ENCODE data around the gene FLYWCH1. TPM values are rescaled to one million over a fixed set of nuclear protein-coding genes. Genes with fewer than 3 reads are reported as not detected.
"Not testable (repeated sequence)": the region's sequence is repeated elsewhere in the genome, so short reads cannot be mapped to it uniquely, and the experiment has no call there.

Gene FLYWCH1
- total and polyA plus RNA-seq, 2 donors (not counting 1 experiment from before 2014, with no cell fraction given): 78.3 to 120 TPM

- ChIA-PET CTCF (interaction anchor here (0.6 to 1.1 kb wide), 4 partner anchors 13 to 154 kb away, joined by 3 to 4 read pairs (median 3); no protein-coding TSS in a partner anchor), POLR2A (no interaction called here)
- Histone ChIP-seq H3K9me3 (ENCODE audit: control extremely low read depth in 1 of 3, control insufficient read depth in 2 of 3, insufficient read depth in 1 of 3, low read length in 2 of 3) (no peaks in the 10 kb centered on the region), H3K27ac (ENCODE audit: low read length in 2 of 2) (no peak overlapping the region), H3K79me2 (ENCODE audit: control insufficient read depth, insufficient read depth, low read length) (no peaks in the 10 kb centered on the region), H3K4me1 (ENCODE audit: control insufficient read depth in 2 of 2, insufficient read depth in 2 of 2, low read length in 2 of 2) (peaks cover 0 to 5% of the 10 kb centered on the region in 2 donors), H3K4me2 (replicated peaks; ENCODE audit: low read depth, low read length, poor library complexity, severe bottlenecking) (no peak overlapping the region), H4K20me1 (ENCODE audit: control insufficient read depth, insufficient read depth, low read length, poor library complexity, severe bottlenecking) (no peaks in the 10 kb centered on the region), H3K4me3 (ENCODE audit: control extremely low read depth in 1 of 5, extremely low read depth in 1 of 5, insufficient read depth in 1 of 5, low read depth in 2 of 5, low read length in 4 of 5) (no peak overlapping the region), H3K36me3 (replicated peaks in 1 of 2; ENCODE audit: control extremely low read depth in 1 of 2, control insufficient read depth in 1 of 2, extremely low read depth in 1 of 2, insufficient read depth in 2 of 2, low read length in 1 of 2) (peaks cover 0 to 33% of the 10 kb centered on the region in 2 experiments), H3K9ac (ENCODE audit: low read length) (no peak overlapping the region), H2AFZ (ENCODE audit: insufficient read depth, low read depth, low read length, poor library complexity, severe bottlenecking) (no peak overlapping the region), H3K27me3 (replicated peaks in 1 of 4; ENCODE audit: control extremely low read depth in 1 of 4, control insufficient read depth in 3 of 4, insufficient read depth in 4 of 4, low read length in 3 of 4) (no peaks in the 10 kb centered on the region)
- no peak for ATAC-seq (ENCODE audit: low read depth)
- no peaks in the 10 kb centered on the region for H3K4me1 Mint-ChIP-seq
- no peak overlapping the region for H3K4me3 Mint-ChIP-seq
- no peaks in the 10 kb centered on the region for H3K27me3 Mint-ChIP-seq
- DNase-seq: no peak
- H3K27ac Mint-ChIP-seq: no peak overlapping the region
- 100% methylated on average over 2 of the region's 2 CpGs for WGBS (ENCODE audit: insufficient coverage)
- TF ChIP-seq CTCF (IDR thresholded peaks at IDR 0.05) (no peak), EZH2 (IDR thresholded peaks at IDR 0.05; ENCODE audit: borderline replicate concordance, insufficient read depth, low read depth, low read length, poor library complexity, severe bottlenecking) (no peak)
- no peaks in the 10 kb centered on the region for H3K9me3 Mint-ChIP-seq (ENCODE audit: insufficient read depth)
- intact Hi-C loops (cut with micrococcal nuclease): no loop called here
Observed at GRCh38 chr16:2939968-2940367, 28.2 kb downstream of the FLYWCH1 start.

- no peak for DNase-seq
- intact Hi-C loops (cut with micrococcal nuclease): no loop called here
- Histone ChIP-seq H3K4me2 (replicated peaks; ENCODE audit: low read depth, low read length, poor library complexity, severe bottlenecking) (no peak overlapping the region), H3K4me3 (ENCODE audit: control extremely low read depth in 1 of 5, extremely low read depth in 1 of 5, insufficient read depth in 1 of 5, low read depth in 2 of 5, low read length in 4 of 5) (no peak overlapping the region), H2AFZ (ENCODE audit: insufficient read depth, low read depth, low read length, poor library complexity, severe bottlenecking) (no peak overlapping the region), H4K20me1 (ENCODE audit: control insufficient read depth, insufficient read depth, low read length, poor library complexity, severe bottlenecking) (no peaks in the 10 kb centered on the region), H3K4me1 (ENCODE audit: control insufficient read depth in 2 of 2, insufficient read depth in 2 of 2, low read length in 2 of 2) (peaks cover 0 to 5% of the 10 kb centered on the region in 2 donors), H3K36me3 (replicated peaks in 1 of 2; ENCODE audit: control extremely low read depth in 1 of 2, control insufficient read depth in 1 of 2, extremely low read depth in 1 of 2, insufficient read depth in 2 of 2, low read length in 1 of 2) (peaks cover 0 to 28% of the 10 kb centered on the region in 2 experiments), H3K27me3 (replicated peaks in 1 of 4; ENCODE audit: control extremely low read depth in 1 of 4, control insufficient read depth in 3 of 4, insufficient read depth in 4 of 4, low read length in 3 of 4) (no peaks in the 10 kb centered on the region), H3K9ac (ENCODE audit: low read length) (no peak overlapping the region), H3K27ac (ENCODE audit: low read length in 2 of 2) (no peak overlapping the region), H3K9me3 (ENCODE audit: control extremely low read depth in 1 of 3, control insufficient read depth in 2 of 3, insufficient read depth in 1 of 3, low read length in 2 of 3) (no peaks in the 10 kb centered on the region), H3K79me2 (ENCODE audit: control insufficient read depth, insufficient read depth, low read length) (no peaks in the 10 kb centered on the region)
- H3K27me3 Mint-ChIP-seq: no peaks in the 10 kb centered on the region
- ChIA-PET CTCF (no interaction called here), POLR2A (no interaction called here)
- 92% methylated on average over 2 of the region's 4 CpGs for WGBS (ENCODE audit: insufficient coverage)
- ATAC-seq (ENCODE audit: low read depth): no peak
- no peaks in the 10 kb centered on the region for H3K9me3 Mint-ChIP-seq (ENCODE audit: insufficient read depth)
- no peak overlapping the region for H3K4me3 Mint-ChIP-seq
- no peaks in the 10 kb centered on the region for H3K4me1 Mint-ChIP-seq
- TF ChIP-seq CTCF (IDR thresholded peaks at IDR 0.05) (no peak), EZH2 (IDR thresholded peaks at IDR 0.05; ENCODE audit: borderline replicate concordance, insufficient read depth, low read depth, low read length, poor library complexity, severe bottlenecking) (no peak)
- H3K27ac Mint-ChIP-seq: no peak overlapping the region
Observed at GRCh38 chr16:2942045-2942444, 30.3 kb downstream of the FLYWCH1 start.

GRCh38 chr16:2943716-2944115, 32.0 kb downstream of the FLYWCH1 start:
- CTCF ChIA-PET: interaction anchor here (0.6 to 2.6 kb wide), 2 partner anchors 17 to 26 kb away, joined by 3 to 9 read pairs; no protein-coding TSS in a partner anchor
- POLR2A ChIA-PET; intact Hi-C loops (cut with micrococcal nuclease); H3K79me2 ChIP-seq (ENCODE audit: control insufficient read depth, insufficient read depth, low read length); H3K4me1 Mint-ChIP-seq; H3K4me3 Mint-ChIP-seq; H3K4me1 ChIP-seq (ENCODE audit: control insufficient read depth in 2 of 2, insufficient read depth in 2 of 2, low read length in 2 of 2); H3K9me3 Mint-ChIP-seq (ENCODE audit: insufficient read depth); H3K9ac ChIP-seq (ENCODE audit: low read length); H3K27ac Mint-ChIP-seq; DNase-seq; H3K27me3 Mint-ChIP-seq; H3K4me2 ChIP-seq (replicated peaks; ENCODE audit: low read depth, low read length, poor library complexity, severe bottlenecking); H3K4me3 ChIP-seq (ENCODE audit: control extremely low read depth in 1 of 5, extremely low read depth in 1 of 5, insufficient read depth in 1 of 5, low read depth in 2 of 5, low read length in 4 of 5); H3K27me3 ChIP-seq (replicated peaks in 1 of 4; ENCODE audit: control extremely low read depth in 1 of 4, control insufficient read depth in 3 of 4, insufficient read depth in 4 of 4, low read length in 3 of 4); H3K27ac ChIP-seq (ENCODE audit: low read length in 2 of 2); ATAC-seq (ENCODE audit: low read depth); H2AFZ ChIP-seq (ENCODE audit: insufficient read depth, low read depth, low read length, poor library complexity, severe bottlenecking); H4K20me1 ChIP-seq (ENCODE audit: control insufficient read depth, insufficient read depth, low read length, poor library complexity, severe bottlenecking); H3K9me3 ChIP-seq (ENCODE audit: control extremely low read depth in 1 of 3, control insufficient read depth in 2 of 3, insufficient read depth in 1 of 3, low read length in 2 of 3): not testable (repeated sequence)
- WGBS (ENCODE audit: insufficient coverage): 87% methylated on average over 12 of the region's 12 CpGs
- peaks cover 0 to 23% of the 10 kb centered on the region in 2 experiments for H3K36me3 ChIP-seq (replicated peaks in 1 of 2; ENCODE audit: control extremely low read depth in 1 of 2, control insufficient read depth in 1 of 2, extremely low read depth in 1 of 2, insufficient read depth in 2 of 2, low read length in 1 of 2)

All from B cell (primary cell).